Retina (tissue), 1 donor: Measurements from ENCODE around the gene NAV2.
"Not testable (repeated sequence)": the region's sequence is repeated elsewhere in the genome, so short reads cannot be mapped to it uniquely, and the experiment has no call there.

Experiments used
- DNase-seq: peaks from one replicate; pipeline ENCODE4 v3.0.0-alpha.2; 2016

Gene NAV2

DNA sequence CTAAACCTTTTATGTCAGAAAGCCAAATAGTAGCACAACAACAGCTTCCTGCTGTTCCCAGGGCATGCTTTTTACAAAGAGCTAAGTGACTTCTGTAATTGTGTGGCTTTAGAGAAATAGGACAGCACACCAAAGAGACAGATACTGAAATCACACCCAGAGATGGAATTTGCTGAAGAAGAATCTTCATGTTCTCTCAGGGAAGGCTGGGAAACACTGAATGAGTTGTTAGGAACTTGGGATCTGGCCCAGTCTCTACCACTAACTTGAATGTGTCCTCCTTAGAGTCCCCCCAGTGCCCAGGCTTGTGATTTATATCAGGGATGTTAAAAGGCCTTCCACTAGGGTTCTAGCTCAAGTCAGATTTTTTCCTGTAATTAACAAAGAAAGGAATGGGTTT lies 272.5 kb downstream of the NAV2 start:
- no peak for DNase-seq

GRCh38 chr11:19987331-19987801 lies 274.7 kb downstream of the NAV2 start:
- DNase-seq: no peak

- no peak for DNase-seq
These were observed 276.0 kb downstream of the NAV2 start for GRCh38 chr11:19988598-19988997.

GRCh38 chr11:19989191-19989590 lies 276.6 kb downstream of the NAV2 start:
- DNase-seq: no peak

GRCh38 chr11:19992162-19992561 lies 279.5 kb downstream of the NAV2 start:
- DNase-seq: no peak

GRCh38 chr11:19992998-19993397 lies 280.4 kb downstream of the NAV2 start:
- no peak for DNase-seq

GRCh38 chr11:19994672-19995071 lies 282.0 kb downstream of the NAV2 start:
- no peak for DNase-seq

GRCh38 chr11:19995145-19995544 lies 282.5 kb downstream of the NAV2 start:
- DNase-seq: no peak

- DNase-seq: no peak
These were observed 283.9 kb downstream of the NAV2 start for GRCh38 chr11:19996571-19996970.

- no peak for DNase-seq
These were observed 287.3 kb downstream of the NAV2 start for GRCh38 chr11:20000022-20000350.

- peak; percentile 83 for DNase-seq
These were observed 287.9 kb downstream of the NAV2 start for GRCh38 chr11:20000351-20001134.

- no peak for DNase-seq
These were observed 289.9 kb downstream of the NAV2 start for GRCh38 chr11:20002312-20003216.

DNA sequence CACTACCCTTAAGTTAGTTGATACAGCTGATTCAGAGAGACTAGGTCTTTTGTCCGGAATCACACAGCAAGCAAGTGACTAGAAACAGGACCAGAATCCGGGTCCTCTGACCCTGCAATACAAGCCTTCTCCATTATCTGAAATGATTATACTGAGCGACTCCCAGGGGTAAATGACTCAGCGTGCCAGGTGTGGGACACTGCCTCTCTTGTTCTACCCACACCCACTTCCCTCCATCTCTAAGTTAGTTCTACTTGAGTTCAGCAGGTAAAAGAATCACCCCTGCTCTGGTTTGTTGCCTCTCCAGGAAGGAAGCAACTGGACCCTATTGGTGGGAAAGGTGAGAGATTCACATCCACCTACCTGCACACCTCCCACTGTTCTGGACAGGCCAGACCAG lies 290.7 kb downstream of the NAV2 start:
- no peak for DNase-seq

DNA sequence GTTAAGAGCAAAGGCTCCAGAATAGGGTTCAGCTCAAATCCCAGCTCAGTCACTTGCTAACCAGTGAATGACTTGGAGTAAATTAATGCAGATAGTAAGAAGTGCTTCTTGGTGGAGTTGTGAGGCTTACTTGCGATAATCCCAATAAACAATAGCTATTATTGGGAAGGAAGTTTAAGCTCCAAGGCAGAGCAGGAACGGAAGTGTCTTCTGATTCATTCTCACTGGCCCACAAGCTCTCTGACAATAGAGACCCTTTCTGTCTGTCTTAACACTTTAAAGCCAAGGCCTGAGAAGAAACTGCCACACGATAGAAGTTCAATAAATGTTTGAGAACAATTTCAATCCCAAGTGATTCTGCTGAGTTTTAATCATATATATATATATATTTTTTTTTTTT lies 292.2 kb downstream of the NAV2 start:
- DNase-seq: no peak

- DNase-seq: no peak
These were observed 293.1 kb downstream of the NAV2 start for GRCh38 chr11:20005747-20006146.

GRCh38 chr11:20006618-20007017 lies 294.0 kb downstream of the NAV2 start:
- DNase-seq: not testable (repeated sequence)

GRCh38 chr11:20007386-20007785 lies 294.7 kb downstream of the NAV2 start:
- DNase-seq: no peak

GRCh38 chr11:20008190-20008870 lies 295.7 kb downstream of the NAV2 start:
- no peak for DNase-seq

- no peak for DNase-seq
These were observed 296.4 kb downstream of the NAV2 start for GRCh38 chr11:20008871-20009644.

- DNase-seq: no peak
These were observed 297.7 kb downstream of the NAV2 start for GRCh38 chr11:20010156-20010850.

GRCh38 chr11:20010851-20011225 lies 298.2 kb downstream of the NAV2 start:
- no peak for DNase-seq
